H1 (cell line): ENCODE results near the gene PIF1. TPM values are rescaled to one million over a fixed set of nuclear protein-coding genes. Genes with fewer than 3 reads are reported as not detected.

Experiments used
- CTCF ChIA-PET: fragments of 300-600 bp; sonication (Branson Sonifier 250); formaldehyde crosslinking; loops from one replicate; lab custom pipeline; 2021; ENCODE audit not compliant: partially characterized antibody; lab: Charles Lee
- POLR2A ChIA-PET: fragments of 300-600 bp; sonication (Branson Sonifier 250); formaldehyde crosslinking; loops from one replicate; lab custom pipeline; 2021; ENCODE audit warnings: inconsistent platforms; ENCODE audit not compliant: partially characterized antibody; lab: Charles Lee
- DNase-seq, 2 experiments: peaks; one replicate each; pipeline versions ENCODE4 v3.0.0 to v3.0.0-alpha.2; 2010 to 2022; ENCODE audit warnings: low spot score in 2 of 2, low read depth in 1 of 2, mixed read lengths in 1 of 2
- FAIRE-seq: peaks from 2 replicates; lab custom pipeline; 2011; peaks lifted over from hg19 to GRCh38; lab: Jason Lieb, UNC
- H2AFZ ChIP-seq: 2 replicates; pipeline ENCODE4 v1.8.1; 2012; ENCODE audit warnings: low read length, inconsistent platforms
- H2AK5ac ChIP-seq: 2 replicates; pipeline ENCODE4 v1.6.1; 2013; ENCODE audit warnings: low read depth, low read length
- H2BK120ac ChIP-seq: replicated peaks from 2 replicates; pipeline ENCODE3; 2013; ENCODE audit warnings: low read depth, low read length, inconsistent platforms
- H2BK12ac ChIP-seq: 2 replicates; pipeline ENCODE4 v1.6.1; 2013; ENCODE audit warnings: low read depth, low read length
- H2BK15ac ChIP-seq: 2 replicates; pipeline ENCODE4 v1.6.1; 2013; ENCODE audit warnings: low read length
- H2BK20ac ChIP-seq: 2 replicates; pipeline ENCODE4 v1.6.1; 2013; ENCODE audit warnings: low read length
- H2BK5ac ChIP-seq: 2 replicates; pipeline ENCODE4 v1.6.1; 2013; ENCODE audit warnings: low read depth, low read length
- H3K14ac ChIP-seq: 2 replicates; pipeline ENCODE4 v1.6.1; 2013; ENCODE audit warnings: inconsistent platforms; ENCODE audit not compliant: insufficient read length
- H3K18ac ChIP-seq: 2 replicates; pipeline ENCODE4 v1.6.1; 2013; ENCODE audit warnings: low read length; ENCODE audit errors: extremely low read depth
- H3K23ac ChIP-seq: 2 replicates; pipeline ENCODE4 v1.6.1; 2013; ENCODE audit warnings: inconsistent platforms; ENCODE audit not compliant: insufficient read length
- H3K23me2 ChIP-seq: 2 replicates; pipeline ENCODE4 v1.6.1; 2013; ENCODE audit warnings: low read depth, low read length
- H3K27ac ChIP-seq: 2 replicates; pipeline ENCODE4 v1.6.1; 2011; ENCODE audit warnings: low read depth, low read length, inconsistent platforms
- H3K27me3 ChIP-seq, 4 experiments: replicated peaks in 1 of 4; 1 replicate in 1 of 4; 2 replicates in 3 of 4; pipeline versions ENCODE4 v1.6.1 to v1.8.1; 2011 to 2013; ENCODE audit warnings: low read length in 3 of 4, mild to moderate bottlenecking in 3 of 4, inconsistent platforms in 2 of 4, mixed read lengths in 2 of 4, moderate library complexity in 1 of 4; ENCODE audit not compliant: control insufficient read depth in 3 of 4, insufficient read depth in 3 of 4; ENCODE audit errors: extremely low read depth in 1 of 4
- H3K36me3 ChIP-seq, 4 experiments: 2 replicates each; pipeline versions ENCODE4 v1.6.1 to v1.8.1; 2011 to 2013; ENCODE audit warnings: mild to moderate bottlenecking in 4 of 4, low read length in 3 of 4, moderate library complexity in 2 of 4, control low read depth in 1 of 4, inconsistent platforms in 1 of 4; ENCODE audit not compliant: insufficient read depth in 4 of 4, control insufficient read depth in 2 of 4
- H3K4ac ChIP-seq: replicated peaks from 2 replicates; pipeline ENCODE3; 2013; ENCODE audit warnings: low read length, low read depth, mixed read lengths, inconsistent platforms; ENCODE audit not compliant: insufficient read length
- H3K4me1 ChIP-seq, 4 experiments: replicated peaks in 1 of 4; 1 replicate in 1 of 4; 2 replicates in 3 of 4; pipeline versions ENCODE4 v1.6.1 to v1.8.1; 2011 to 2013; ENCODE audit warnings: low read length in 3 of 4, inconsistent platforms in 2 of 4, mixed read lengths in 1 of 4; ENCODE audit not compliant: insufficient read depth in 4 of 4, control insufficient read depth in 3 of 4
- H3K4me2 ChIP-seq, 2 experiments: 2 replicates each; pipeline versions ENCODE4 v1.6.1 to v1.8.1; 2011 to 2013; ENCODE audit warnings: low read depth in 2 of 2, low read length in 2 of 2, control low read depth in 1 of 2, inconsistent platforms in 1 of 2, mild to moderate bottlenecking in 1 of 2; ENCODE audit not compliant: insufficient read depth in 1 of 2
- H3K4me3 ChIP-seq, 4 experiments: fragments of 200-600, 300-600 bp in 1 of 4; sonication (generic), shearing (Covaris generic), sonication (Bioruptor Twin) in 1 of 4; 2 replicates each; pipeline versions ENCODE4 v1.5.1 to v1.8.1; 2011 to 2016; ENCODE audit warnings: low read length in 4 of 4, low read depth in 3 of 4, control low read depth in 2 of 4, inconsistent platforms in 2 of 4, mild to moderate bottlenecking in 2 of 4, mixed read lengths in 1 of 4, moderate library complexity in 1 of 4; ENCODE audit not compliant: insufficient read depth in 2 of 4; ENCODE audit errors: extremely low read depth in 1 of 4
- H3K56ac ChIP-seq: replicated peaks from 2 replicates; pipeline ENCODE3; 2013; ENCODE audit warnings: low read depth, mild to moderate bottlenecking, mixed read lengths, low read length, inconsistent platforms; ENCODE audit not compliant: insufficient read length
- H3K79me1 ChIP-seq: 2 replicates; pipeline ENCODE4 v1.6.1; 2013; ENCODE audit warnings: low read depth, low read length, control low read depth
- H3K79me2 ChIP-seq, 2 experiments: 2 replicates each; pipeline versions ENCODE4 v1.6.1 to v1.8.1; 2012 to 2013; ENCODE audit warnings: low read length in 2 of 2, mild to moderate bottlenecking in 2 of 2, inconsistent platforms in 1 of 2; ENCODE audit not compliant: insufficient read depth in 2 of 2, control insufficient read depth in 1 of 2
- H3K9ac ChIP-seq, 4 experiments: replicated peaks in 1 of 4; 1 replicate in 1 of 4; 2 replicates in 3 of 4; pipeline versions ENCODE4 v1.6.1 to v1.8.1; 2011 to 2013; ENCODE audit warnings: low read depth in 3 of 4, low read length in 3 of 4, control low read depth in 2 of 4, mild to moderate bottlenecking in 2 of 4, moderate library complexity in 2 of 4, inconsistent platforms in 1 of 4; ENCODE audit errors: extremely low read depth in 1 of 4
- H3K9me3 ChIP-seq, 2 experiments: 2 replicates each; pipeline versions ENCODE4 v1.6.1 to v1.8.1; 2012 to 2013; ENCODE audit warnings: mild to moderate bottlenecking in 2 of 2, moderate library complexity in 2 of 2, control low read depth in 1 of 2, inconsistent platforms in 1 of 2, low read depth in 1 of 2, low read length in 1 of 2, mixed read lengths in 1 of 2; ENCODE audit not compliant: insufficient read depth in 2 of 2
- H4K20me1 ChIP-seq, 2 experiments: replicated peaks in 1 of 2; 2 replicates each; pipeline versions ENCODE3 to v1.8.1; 2011 to 2013; ENCODE audit warnings: inconsistent platforms in 2 of 2, low read length in 2 of 2, mild to moderate bottlenecking in 1 of 2; ENCODE audit not compliant: insufficient read depth in 2 of 2, control insufficient read depth in 1 of 2
- H4K5ac ChIP-seq: 2 replicates; pipeline ENCODE4 v1.6.1; 2013; ENCODE audit warnings: low read length, low read depth, mixed read lengths, inconsistent platforms; ENCODE audit not compliant: insufficient read length
- H4K8ac ChIP-seq: 2 replicates; pipeline ENCODE4 v1.8.0; 2013; ENCODE audit warnings: mild to moderate bottlenecking, moderate library complexity, low read length, inconsistent platforms; ENCODE audit not compliant: insufficient read depth; ENCODE audit errors: extremely low read depth
- H4K91ac ChIP-seq: replicated peaks from 2 replicates; pipeline ENCODE3; 2013; ENCODE audit warnings: low read length, mixed read lengths, inconsistent platforms; ENCODE audit not compliant: insufficient read length
- CBX5 ChIP-seq: fragments of 300-800, 300-1000 bp; sonication (generic); IDR thresholded peaks from 2 replicates; pipeline ENCODE4 v1.7.1; 2016; ENCODE audit warnings: antibody characterized with exemption, low read length, low read depth
- CTBP2 ChIP-seq: IDR thresholded peaks from 2 replicates; pipeline ENCODE4 v1.7.0; 2011; ENCODE audit warnings: borderline replicate concordance, mild to moderate bottlenecking, moderate library complexity, mixed read lengths, low read length; ENCODE audit not compliant: insufficient read depth, insufficient read length
- EZH2 ChIP-seq: fragments of 200-600 bp; sonication (generic); IDR thresholded peaks from 2 replicates; pipeline ENCODE4 v1.7.1; 2012; ENCODE audit warnings: low read depth, mild to moderate bottlenecking, moderate library complexity, low read length, inconsistent platforms; ENCODE audit not compliant: severe bottlenecking
- GABPA ChIP-seq: IDR thresholded peaks from 2 replicates; pipeline ENCODE4 v1.6.1; 2011; ENCODE audit warnings: mild to moderate bottlenecking, low read length, moderate library complexity, borderline replicate concordance; ENCODE audit not compliant: insufficient read depth
- JUN ChIP-seq: IDR thresholded peaks from 2 replicates; pipeline ENCODE4 v1.6.1; 2011; ENCODE audit warnings: low read depth, mild to moderate bottlenecking, improper control_type of control experiment, low read length
- JUND ChIP-seq: IDR thresholded peaks from 2 replicates; pipeline ENCODE4 v1.6.1; 2011; ENCODE audit warnings: mild to moderate bottlenecking, improper control_type of control experiment, low read length
- NANOG ChIP-seq: IDR thresholded peaks from 2 replicates; pipeline ENCODE4 v1.6.1; 2011; ENCODE audit warnings: low read length, low read depth, mild to moderate bottlenecking, inconsistent platforms; ENCODE audit not compliant: insufficient read depth, poor library complexity, severe bottlenecking
- RAD21 ChIP-seq, 2 experiments: IDR thresholded peaks in 1 of 2; conservative IDR thresholded peaks in 1 of 2; 2 replicates each; pipeline ENCODE4 v1.6.1; 2011; ENCODE audit warnings: low read depth in 2 of 2, low read length in 2 of 2, improper control_type of control experiment in 1 of 2, inconsistent platforms in 1 of 2, mild to moderate bottlenecking in 1 of 2, moderate library complexity in 1 of 2
- RFX5 ChIP-seq: IDR thresholded peaks from 2 replicates; pipeline ENCODE4 v1.6.1; 2011; ENCODE audit warnings: low read depth, low read length, improper control_type of control experiment, borderline replicate concordance
- SIRT6 ChIP-seq: IDR thresholded peaks from one replicate; pipeline ENCODE4 v1.7.1; 2012; ENCODE audit warnings: low read length, inconsistent platforms
- SIX5 ChIP-seq: IDR thresholded peaks from 2 replicates; pipeline ENCODE4 v1.6.1; 2011; ENCODE audit warnings: mild to moderate bottlenecking, low read depth, low read length
- TAF1 ChIP-seq: IDR thresholded peaks from 2 replicates; pipeline ENCODE4 v1.6.1; 2011; ENCODE audit warnings: mild to moderate bottlenecking, low read depth, low read length
- TCF12 ChIP-seq: IDR thresholded peaks from 2 replicates; pipeline ENCODE4 v1.6.1; 2011; ENCODE audit warnings: low read depth, mild to moderate bottlenecking, low read length
- WGBS, 2 experiments: shearing (Covaris generic) in 1 of 2; methylation state at CpG; one replicate each; pipeline versions ENCODE4 v1.1.6 to v1.1.7; 2013 to 2015; ENCODE audit warnings: low lambda C conversion rate in 2 of 2, mixed read lengths in 2 of 2, inconsistent platforms in 1 of 2, low coverage in 1 of 2, missing lambda C conversion rate in 1 of 2; ENCODE audit not compliant: insufficient replicate concordance in 2 of 2, insufficient coverage in 1 of 2, insufficient read length in 1 of 2; ENCODE audit errors: extremely low coverage in 1 of 2, missing lambda C conversion rate in 1 of 2; 5-methylcytosine and 5-hydroxymethylcytosine counted together
- polyA plus RNA-seq, 7 experiments: library from polyadenylated mRNA; depleted of rRNA in 3 of 7; stranded (reverse) in 5 of 7; unstranded in 2 of 7; fragments of >200 nt in 5 of 7; fragments of 200-250 nt in 2 of 7; gene quantifications; 1 replicate in 5 of 7; 2 replicates in 1 of 7; 4 replicates in 1 of 7; pipeline versions ENCODE4 v1.2.1 to v1.2.3, GENCODE V29; 2011 to 2013; ENCODE audit warnings: missing spikeins in 2 of 7, mixed read lengths in 2 of 7
- total RNA-seq: library from RNA; stranded (reverse); fragmentation: NEBNext Ultra II Directional; extraction: Animal tissue kit (Norgen Biotek cat#: 25700); gene quantifications from 2 replicates; pipeline ENCODE4 v1.2.1, GENCODE V29; 2021

PIF1 gene
- total and polyA plus RNA-seq, 2 of the 8 experiments (the other 6 are each of a cell fraction or from before 2014, with no cell fraction given) = 73.3 to 138 TPM

DNA sequence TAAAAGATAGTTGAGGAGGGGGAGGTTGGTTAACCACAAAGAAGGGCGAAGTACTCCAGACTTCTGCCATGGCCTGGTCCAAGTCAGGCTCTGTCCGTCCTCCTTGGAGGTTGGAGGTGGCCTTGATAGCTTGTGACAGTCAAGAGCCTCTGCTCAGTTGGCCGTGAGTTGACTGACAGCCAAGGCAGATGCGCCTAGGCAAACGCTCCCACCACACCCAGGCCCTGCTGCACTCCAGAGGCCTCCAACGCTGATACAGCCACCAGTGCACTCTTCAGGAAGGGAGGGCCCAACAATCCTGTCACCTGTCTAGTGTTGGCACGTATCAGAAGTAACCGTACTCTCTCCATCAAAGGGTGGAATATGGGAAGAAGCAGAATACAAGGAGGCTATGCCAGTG, 59.4 kb downstream of the PIF1 start:
- H4K91ac ChIP-seq = no peak overlapping the region
- no peak overlapping the region for H3K4me3 ChIP-seq
- no peak overlapping the region for H3K9ac ChIP-seq
- H3K27me3 ChIP-seq = no peaks in the 10 kb centered on the region
- ChIA-PET CTCF (interaction anchor here (0.6 to 46.3 kb wide), 6 partner anchors 16 to 86 kb away, joined by 3 to 883 read pairs (median 5); no protein-coding TSS in a partner anchor), POLR2A (interaction anchor here (0.6 to 6.1 kb wide), 9 partner anchors 10 to 105 kb away, joined by 3 to 51 read pairs (median 4); partner anchors contain the start of gene PLEKHO2)
- DNase-seq (no peak), FAIRE-seq (no peak)
- H3K36me3 ChIP-seq = peaks cover 0 to 10% (median 0%) of the 10 kb centered on the region in 4 experiments; a peak in 1 of 8 replicates
- H4K8ac ChIP-seq = no peak overlapping the region
- H3K9me3 ChIP-seq = no peaks in the 10 kb centered on the region
- no peak overlapping the region for H2AK5ac ChIP-seq
- H3K14ac ChIP-seq = no peak overlapping the region
- H2BK5ac ChIP-seq = peak overlapping the region; percentile 27; the same call in 1 of the 2 replicates
- H2BK120ac ChIP-seq = no peak overlapping the region
- no peak overlapping the region; the same call in 1 of the 2 replicates for H3K18ac ChIP-seq
- H2AFZ ChIP-seq = no peak overlapping the region
- peaks cover 6 to 32% (median 18%) of the 10 kb centered on the region in 4 experiments; a peak in 6 of 7 replicates for H3K4me1 ChIP-seq
- H4K20me1 ChIP-seq = peaks cover 34 to 38% of the 10 kb centered on the region in 2 experiments
- no peak overlapping the region for H3K27ac ChIP-seq
- H3K4me2 ChIP-seq = no peak overlapping the region
- peaks cover 2% of the 10 kb centered on the region; the same call in 1 of the 2 replicates for H3K23me2 ChIP-seq
- no peak overlapping the region for H2BK15ac ChIP-seq
- H3K23ac ChIP-seq = no peak overlapping the region
- no peak overlapping the region for H2BK12ac ChIP-seq
- H3K79me2 ChIP-seq = peaks cover 59 to 98% of the 10 kb centered on the region in 2 experiments
- no peak overlapping the region for H2BK20ac ChIP-seq
- WGBS, 2 experiments = 95% methylated on average over 8 of the region's 8 CpGs; no CpG with 5 or more reads in 1 of the 2 experiments
- peaks cover 4% of the 10 kb centered on the region for H3K79me1 ChIP-seq
- no peak overlapping the region for H4K5ac ChIP-seq
- H3K4ac ChIP-seq = no peak overlapping the region
- H3K56ac ChIP-seq = no peak overlapping the region
- TF ChIP-seq RAD21 (IDR thresholded peaks at IDR 0.05 in 1 of 2, conservative IDR thresholded peaks at IDR 0.05 in 1 of 2; ENCODE audit: low read depth in 2 of 2, low read length in 2 of 2) = no peak
- TF ChIP-seq GABPA = no peak
- TF ChIP-seq JUN = no peak
- no peak for TF ChIP-seq JUND
- TF ChIP-seq EZH2 = no peak
- no peak for TF ChIP-seq SIX5
- TF ChIP-seq SIRT6 = no peak
- no peak for TF ChIP-seq TAF1
- TF ChIP-seq TCF12 = no peak
- no peak for TF ChIP-seq CBX5
- TF ChIP-seq CTBP2 = no peak
- TF ChIP-seq NANOG = no peak
- no peak for TF ChIP-seq RFX5
